ENCODE results near the gene PDRG1.
"Not testable (repeated sequence)": the region's sequence is repeated elsewhere in the genome, so short reads cannot be mapped to it uniquely, and the experiment has no call there.

The PDRG1 gene

GRCh38 chr20:31937820-31938219, 14.0 kb downstream of the PDRG1 start:
- peaks cover 10% of the 10 kb centered on the region; the same call in 1 of the 2 replicates for H3K27me3 ChIP-seq (ENCODE audit: insufficient read depth, low read length)
- no peaks in the 10 kb centered on the region for H3K36me3 ChIP-seq (ENCODE audit: insufficient read depth, low read depth, low read length)
- H3K9ac ChIP-seq (ENCODE audit: low read depth, low read length) = no peak overlapping the region
- no peak overlapping the region for H3K27ac ChIP-seq (ENCODE audit: low read length)
- peaks cover 8% of the 10 kb centered on the region; the same call in 1 of the 2 replicates for H3K4me1 ChIP-seq (ENCODE audit: insufficient read depth, low read length)
- H3K9me3 ChIP-seq (ENCODE audit: insufficient read depth, low read depth, low read length) = no peaks in the 10 kb centered on the region
- no peak overlapping the region for H3K4me3 ChIP-seq (ENCODE audit: low read length)

DNA sequence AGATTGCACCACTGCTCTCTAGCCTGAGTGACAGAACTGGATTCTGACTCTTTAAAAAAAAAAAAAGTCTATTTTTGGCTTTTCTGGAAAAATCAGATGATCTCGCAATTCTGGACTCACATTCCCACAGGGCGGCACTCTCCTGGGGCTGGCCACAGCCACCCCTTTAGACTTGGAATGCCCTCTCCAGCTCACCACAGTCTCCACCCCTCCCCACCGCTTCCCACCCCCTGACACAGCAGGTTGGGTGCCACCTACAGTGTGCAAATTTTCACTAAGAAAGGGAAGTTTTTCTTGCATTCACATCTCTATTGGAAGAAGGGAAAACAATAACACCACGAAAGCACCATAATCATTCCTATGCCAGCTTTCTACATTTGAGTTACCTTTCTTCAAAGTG, 15.4 kb downstream of the PDRG1 start:
- H3K4me1 ChIP-seq (ENCODE audit: insufficient read depth, low read length) = peaks cover 8% of the 10 kb centered on the region; the same call in 1 of the 2 replicates
- H3K9ac ChIP-seq (ENCODE audit: low read depth, low read length) = no peak overlapping the region
- no peaks in the 10 kb centered on the region for H3K9me3 ChIP-seq (ENCODE audit: insufficient read depth, low read depth, low read length)
- no peaks in the 10 kb centered on the region for H3K36me3 ChIP-seq (ENCODE audit: insufficient read depth, low read depth, low read length)
- H3K27ac ChIP-seq (ENCODE audit: low read length) = no peak overlapping the region
- H3K27me3 ChIP-seq (ENCODE audit: insufficient read depth, low read length) = peaks cover 10% of the 10 kb centered on the region; the same call in 1 of the 2 replicates
- no peak overlapping the region for H3K4me3 ChIP-seq (ENCODE audit: low read length)

GRCh38 chr20:31934968-31935764, 16.7 kb downstream of the PDRG1 start:
- no peak overlapping the region for H3K9ac ChIP-seq (ENCODE audit: low read depth, low read length)
- no peak overlapping the region for H3K27ac ChIP-seq (ENCODE audit: low read length)

GRCh38 chr20:31934491-31934890, 17.4 kb downstream of the PDRG1 start:
- Histone ChIP-seq H3K36me3 (ENCODE audit: insufficient read depth, low read depth, low read length) (no peaks in the 10 kb centered on the region), H3K27ac (ENCODE audit: low read length) (no peak overlapping the region), H3K9ac (ENCODE audit: low read depth, low read length) (no peak overlapping the region), H3K4me1 (ENCODE audit: insufficient read depth, low read length) (peaks cover 8% of the 10 kb centered on the region; the same call in 1 of the 2 replicates), H3K27me3 (ENCODE audit: insufficient read depth, low read length) (peaks cover 10% of the 10 kb centered on the region; the same call in 1 of the 2 replicates), H3K4me3 (ENCODE audit: low read length) (no peak overlapping the region), H3K9me3 (ENCODE audit: insufficient read depth, low read depth, low read length) (no peaks in the 10 kb centered on the region)

More at GRCh38 chr20:31934968-31935764, 16.7 kb downstream of the PDRG1 start:
- Histone ChIP-seq H3K4me3 (ENCODE audit: low read length) (no peak overlapping the region), H3K36me3 (ENCODE audit: insufficient read depth, low read depth, low read length) (no peaks in the 10 kb centered on the region), H3K27me3 (ENCODE audit: insufficient read depth, low read length) (peaks cover 10% of the 10 kb centered on the region; the same call in 1 of the 2 replicates), H3K9me3 (ENCODE audit: insufficient read depth, low read depth, low read length) (no peaks in the 10 kb centered on the region), H3K4me1 (ENCODE audit: insufficient read depth, low read length) (peaks cover 8% of the 10 kb centered on the region; the same call in 1 of the 2 replicates)

GRCh38 chr20:31933698-31934097, 18.1 kb downstream of the PDRG1 start:
- Histone ChIP-seq H3K27ac (ENCODE audit: low read length) (no peak overlapping the region), H3K4me3 (ENCODE audit: low read length) (no peak overlapping the region), H3K9ac (ENCODE audit: low read depth, low read length) (no peak overlapping the region), H3K4me1 (ENCODE audit: insufficient read depth, low read length) (peaks cover 8% of the 10 kb centered on the region; the same call in 1 of the 2 replicates), H3K9me3 (ENCODE audit: insufficient read depth, low read depth, low read length) (no peaks in the 10 kb centered on the region), H3K36me3 (ENCODE audit: insufficient read depth, low read depth, low read length) (no peaks in the 10 kb centered on the region), H3K27me3 (ENCODE audit: insufficient read depth, low read length) (peaks cover 10% of the 10 kb centered on the region; the same call in 1 of the 2 replicates)

DNA sequence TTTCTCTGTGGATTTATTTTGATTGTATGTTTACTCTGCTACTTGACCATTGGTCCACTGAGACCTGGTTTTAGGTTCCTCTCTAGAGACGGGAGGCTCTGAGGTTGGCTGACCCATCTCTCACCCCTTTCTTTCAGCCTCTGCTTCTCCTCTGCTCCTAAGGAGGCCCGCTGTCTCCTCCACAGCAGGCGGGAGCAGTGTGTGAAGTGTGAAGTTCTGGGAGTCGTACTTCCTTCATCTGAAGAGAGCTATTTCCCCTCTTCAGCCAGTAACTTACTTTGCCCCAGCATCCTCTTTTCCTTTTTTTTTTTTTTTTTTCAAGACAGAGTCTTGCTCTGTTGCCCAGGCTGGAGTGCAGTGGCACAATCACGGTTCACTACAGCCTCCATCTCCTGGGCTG, 21.1 kb downstream of the PDRG1 start:
- Histone ChIP-seq H3K27me3 (ENCODE audit: insufficient read depth, low read length) (0 out of 2 replicates have a peak, but pooled peaks cover 4% of the 10 kb centered on the region), H3K4me3 (ENCODE audit: low read length) (no peak overlapping the region), H3K4me1 (ENCODE audit: insufficient read depth, low read length) (peaks cover 3% of the 10 kb centered on the region; the same call in 1 of the 2 replicates), H3K27ac (ENCODE audit: low read length) (no peak overlapping the region), H3K36me3 (ENCODE audit: insufficient read depth, low read depth, low read length) (no peaks in the 10 kb centered on the region), H3K9me3 (ENCODE audit: insufficient read depth, low read depth, low read length) (no peaks in the 10 kb centered on the region), H3K9ac (ENCODE audit: low read depth, low read length) (no peak overlapping the region)

DNA sequence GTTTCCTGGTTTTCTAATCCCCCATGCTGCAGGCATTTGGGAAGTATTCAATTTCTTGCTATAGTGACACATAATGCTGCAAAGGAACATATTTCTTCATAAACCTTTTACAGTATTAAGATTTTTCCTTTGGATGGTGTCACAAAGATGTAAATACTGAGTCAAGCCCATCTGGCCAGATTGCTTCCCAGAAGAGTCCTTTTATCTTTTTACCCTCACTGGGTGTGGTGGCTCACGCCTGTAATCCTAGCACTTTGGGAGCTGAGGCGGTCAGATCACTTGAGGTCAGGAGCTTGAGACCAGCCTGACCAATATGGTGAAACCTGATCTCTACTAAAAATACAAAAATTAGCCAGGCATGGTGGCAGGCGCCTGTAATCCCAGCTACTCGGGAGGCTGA, 22.2 kb downstream of the PDRG1 start:
- H3K27ac ChIP-seq (ENCODE audit: low read length); H3K27me3 ChIP-seq (ENCODE audit: insufficient read depth, low read length); H3K9ac ChIP-seq (ENCODE audit: low read depth, low read length); H3K36me3 ChIP-seq (ENCODE audit: insufficient read depth, low read depth, low read length); H3K9me3 ChIP-seq (ENCODE audit: insufficient read depth, low read depth, low read length); H3K4me1 ChIP-seq (ENCODE audit: insufficient read depth, low read length); H3K4me3 ChIP-seq (ENCODE audit: low read length): not testable (repeated sequence)

DNA sequence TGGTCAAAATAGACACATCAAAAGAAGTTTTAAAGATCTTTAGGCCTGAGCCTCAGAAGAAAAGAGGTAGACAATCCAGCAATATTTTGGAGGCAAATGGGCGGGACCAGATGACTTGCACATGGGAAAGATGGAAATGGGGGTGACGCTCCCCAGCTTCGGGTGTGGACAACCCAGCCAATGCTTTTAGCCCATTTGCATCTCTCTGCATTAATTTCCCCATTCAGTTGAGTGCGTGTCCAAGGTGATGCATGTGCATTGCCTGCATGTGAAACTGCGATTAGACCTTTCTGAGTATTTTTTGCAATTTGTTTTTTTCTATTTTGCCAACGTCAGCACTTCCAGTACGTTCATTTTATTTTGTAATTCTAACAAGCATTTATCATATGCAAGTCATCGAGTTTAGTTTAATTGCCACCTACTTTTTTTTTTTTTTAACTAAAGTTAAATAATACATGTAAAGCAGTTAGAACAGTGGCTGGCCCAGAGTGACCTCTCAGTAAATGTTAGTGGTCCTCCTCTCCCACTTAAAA, 24.2 kb downstream of the PDRG1 start:
- Histone ChIP-seq H3K27me3 (ENCODE audit: insufficient read depth, low read length) (0 out of 2 replicates have a peak, but pooled peaks cover 4% of the 10 kb centered on the region), H3K4me1 (ENCODE audit: insufficient read depth, low read length) (no peaks in the 10 kb centered on the region), H3K9me3 (ENCODE audit: insufficient read depth, low read depth, low read length) (no peaks in the 10 kb centered on the region), H3K9ac (ENCODE audit: low read depth, low read length) (no peak overlapping the region), H3K36me3 (ENCODE audit: insufficient read depth, low read depth, low read length) (no peaks in the 10 kb centered on the region), H3K4me3 (ENCODE audit: low read length) (no peak overlapping the region), H3K27ac (ENCODE audit: low read length) (no peak overlapping the region)

- Histone ChIP-seq H3K27me3 (ENCODE audit: insufficient read depth, low read length) (0 out of 2 replicates have a peak, but pooled peaks cover 4% of the 10 kb centered on the region), H3K9me3 (ENCODE audit: insufficient read depth, low read depth, low read length) (no peaks in the 10 kb centered on the region), H3K4me3 (ENCODE audit: low read length) (no peak overlapping the region), H3K27ac (ENCODE audit: low read length) (no peak overlapping the region), H3K36me3 (ENCODE audit: insufficient read depth, low read depth, low read length) (no peaks in the 10 kb centered on the region), H3K4me1 (ENCODE audit: insufficient read depth, low read length) (no peaks in the 10 kb centered on the region), H3K9ac (ENCODE audit: low read depth, low read length) (no peak overlapping the region)
Measured at GRCh38 chr20:31926493-31926892, 25.4 kb downstream of the PDRG1 start.

- H3K27ac ChIP-seq (ENCODE audit: low read length) = no peak overlapping the region
- no peaks in the 10 kb centered on the region for H3K36me3 ChIP-seq (ENCODE audit: insufficient read depth, low read depth, low read length)
- H3K4me3 ChIP-seq (ENCODE audit: low read length) = no peak overlapping the region
- no peaks in the 10 kb centered on the region for H3K4me1 ChIP-seq (ENCODE audit: insufficient read depth, low read length)
- H3K27me3 ChIP-seq (ENCODE audit: insufficient read depth, low read length) = 0 out of 2 replicates have a peak, but pooled peaks cover 4% of the 10 kb centered on the region
- no peaks in the 10 kb centered on the region for H3K9me3 ChIP-seq (ENCODE audit: insufficient read depth, low read depth, low read length)
- H3K9ac ChIP-seq (ENCODE audit: low read depth, low read length) = no peak overlapping the region
Measured at GRCh38 chr20:31925631-31926030, 26.2 kb downstream of the PDRG1 start.

DNA sequence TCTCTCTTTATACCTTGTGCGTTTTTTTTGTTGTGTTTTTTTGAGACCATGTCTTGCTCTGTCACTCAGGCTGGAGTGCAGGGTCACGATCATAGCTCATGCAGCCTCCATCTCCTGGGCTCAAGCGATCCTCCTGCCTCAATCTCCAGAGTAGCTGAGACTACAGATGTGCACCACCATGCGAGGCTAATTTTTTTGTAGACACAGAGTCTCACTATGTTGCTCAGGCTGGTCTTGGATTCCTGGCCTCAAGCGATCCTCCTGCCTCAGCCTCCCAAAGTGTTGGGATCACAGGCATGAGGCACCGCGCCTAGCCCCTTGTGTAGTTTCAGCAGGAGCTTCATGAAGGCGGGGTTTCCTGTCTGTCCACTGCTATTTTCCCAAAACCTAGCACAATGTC, 27.3 kb downstream of the PDRG1 start:
- H3K9me3 ChIP-seq (ENCODE audit: insufficient read depth, low read depth, low read length) = no peaks in the 10 kb centered on the region

More for the DNA sequence above, 27.3 kb downstream of the PDRG1 start:
- Histone ChIP-seq H3K27me3 (ENCODE audit: insufficient read depth, low read length) (0 out of 2 replicates have a peak, but pooled peaks cover 4% of the 10 kb centered on the region), H3K27ac (ENCODE audit: low read length) (no peak overlapping the region), H3K4me1 (ENCODE audit: insufficient read depth, low read length) (peaks cover 7% of the 10 kb centered on the region; the same call in 1 of the 2 replicates), H3K36me3 (ENCODE audit: insufficient read depth, low read depth, low read length) (no peaks in the 10 kb centered on the region), H3K4me3 (ENCODE audit: low read length) (no peak overlapping the region), H3K9ac (ENCODE audit: low read depth, low read length) (no peak overlapping the region)

Measured in iPS-20b (cell line).